HL-60 (cell line): ENCODE data around the gene ZMYND10.

Experiments used
- TF ChIP-seq, protein P1 (sequence below): IDR thresholded peaks from one replicate; pipeline ENCODE4 v1.5.1; 2011; ENCODE audit warnings: low read length, control low read depth, inconsistent platforms; ENCODE audit not compliant: insufficient read depth
- TF ChIP-seq, protein P2 (sequence below): IDR thresholded peaks from 2 replicates; pipeline ENCODE4 v1.6.1; 2012; ENCODE audit warnings: low read depth; ENCODE audit not compliant: insufficient replicate concordance

DNA sequence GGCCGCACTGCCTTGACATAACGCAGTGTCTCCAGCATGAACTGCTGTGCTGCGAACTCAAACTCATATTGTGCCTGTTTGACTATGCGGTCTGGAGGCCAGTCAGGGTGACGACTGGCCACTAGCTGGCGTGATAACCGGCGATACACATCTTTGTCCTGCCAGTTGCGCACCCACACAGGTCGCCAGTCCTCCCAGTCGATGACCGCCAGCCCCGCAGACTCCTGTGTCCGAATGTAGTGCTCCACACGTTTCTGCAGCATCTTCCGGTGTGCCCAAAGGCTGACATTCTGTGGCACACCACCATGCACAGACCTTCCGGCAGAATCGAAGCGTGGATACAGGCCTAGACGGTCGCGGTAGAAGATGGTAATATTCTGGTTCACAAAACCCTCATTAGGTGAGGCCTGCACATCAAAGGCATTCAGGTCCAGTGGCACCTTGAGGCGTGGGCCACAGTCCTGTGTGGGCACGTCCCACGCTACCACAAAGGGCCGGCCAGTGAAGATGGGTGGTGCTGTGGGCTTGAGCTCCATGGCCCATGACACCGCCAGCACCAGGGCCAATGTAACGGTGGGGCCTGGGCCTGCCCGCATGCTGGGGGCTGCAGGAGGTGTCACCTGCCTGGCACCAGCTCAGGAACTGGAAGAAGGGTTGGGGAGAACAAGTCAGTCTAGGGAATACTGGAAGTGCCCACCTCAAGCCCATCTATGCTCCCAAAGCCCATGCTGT lies 25.5 kb downstream of the ZMYND10 start:
- TF ChIP-seq, protein P1, sequence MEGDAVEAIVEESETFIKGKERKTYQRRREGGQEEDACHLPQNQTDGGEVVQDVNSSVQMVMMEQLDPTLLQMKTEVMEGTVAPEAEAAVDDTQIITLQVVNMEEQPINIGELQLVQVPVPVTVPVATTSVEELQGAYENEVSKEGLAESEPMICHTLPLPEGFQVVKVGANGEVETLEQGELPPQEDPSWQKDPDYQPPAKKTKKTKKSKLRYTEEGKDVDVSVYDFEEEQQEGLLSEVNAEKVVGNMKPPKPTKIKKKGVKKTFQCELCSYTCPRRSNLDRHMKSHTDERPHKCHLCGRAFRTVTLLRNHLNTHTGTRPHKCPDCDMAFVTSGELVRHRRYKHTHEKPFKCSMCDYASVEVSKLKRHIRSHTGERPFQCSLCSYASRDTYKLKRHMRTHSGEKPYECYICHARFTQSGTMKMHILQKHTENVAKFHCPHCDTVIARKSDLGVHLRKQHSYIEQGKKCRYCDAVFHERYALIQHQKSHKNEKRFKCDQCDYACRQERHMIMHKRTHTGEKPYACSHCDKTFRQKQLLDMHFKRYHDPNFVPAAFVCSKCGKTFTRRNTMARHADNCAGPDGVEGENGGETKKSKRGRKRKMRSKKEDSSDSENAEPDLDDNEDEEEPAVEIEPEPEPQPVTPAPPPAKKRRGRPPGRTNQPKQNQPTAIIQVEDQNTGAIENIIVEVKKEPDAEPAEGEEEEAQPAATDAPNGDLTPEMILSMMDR: no peak
- TF ChIP-seq, protein P2, sequence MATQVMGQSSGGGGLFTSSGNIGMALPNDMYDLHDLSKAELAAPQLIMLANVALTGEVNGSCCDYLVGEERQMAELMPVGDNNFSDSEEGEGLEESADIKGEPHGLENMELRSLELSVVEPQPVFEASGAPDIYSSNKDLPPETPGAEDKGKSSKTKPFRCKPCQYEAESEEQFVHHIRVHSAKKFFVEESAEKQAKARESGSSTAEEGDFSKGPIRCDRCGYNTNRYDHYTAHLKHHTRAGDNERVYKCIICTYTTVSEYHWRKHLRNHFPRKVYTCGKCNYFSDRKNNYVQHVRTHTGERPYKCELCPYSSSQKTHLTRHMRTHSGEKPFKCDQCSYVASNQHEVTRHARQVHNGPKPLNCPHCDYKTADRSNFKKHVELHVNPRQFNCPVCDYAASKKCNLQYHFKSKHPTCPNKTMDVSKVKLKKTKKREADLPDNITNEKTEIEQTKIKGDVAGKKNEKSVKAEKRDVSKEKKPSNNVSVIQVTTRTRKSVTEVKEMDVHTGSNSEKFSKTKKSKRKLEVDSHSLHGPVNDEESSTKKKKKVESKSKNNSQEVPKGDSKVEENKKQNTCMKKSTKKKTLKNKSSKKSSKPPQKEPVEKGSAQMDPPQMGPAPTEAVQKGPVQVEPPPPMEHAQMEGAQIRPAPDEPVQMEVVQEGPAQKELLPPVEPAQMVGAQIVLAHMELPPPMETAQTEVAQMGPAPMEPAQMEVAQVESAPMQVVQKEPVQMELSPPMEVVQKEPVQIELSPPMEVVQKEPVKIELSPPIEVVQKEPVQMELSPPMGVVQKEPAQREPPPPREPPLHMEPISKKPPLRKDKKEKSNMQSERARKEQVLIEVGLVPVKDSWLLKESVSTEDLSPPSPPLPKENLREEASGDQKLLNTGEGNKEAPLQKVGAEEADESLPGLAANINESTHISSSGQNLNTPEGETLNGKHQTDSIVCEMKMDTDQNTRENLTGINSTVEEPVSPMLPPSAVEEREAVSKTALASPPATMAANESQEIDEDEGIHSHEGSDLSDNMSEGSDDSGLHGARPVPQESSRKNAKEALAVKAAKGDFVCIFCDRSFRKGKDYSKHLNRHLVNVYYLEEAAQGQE: no peak
